ENCODE measurements around the gene TXNDC5.

DNA sequence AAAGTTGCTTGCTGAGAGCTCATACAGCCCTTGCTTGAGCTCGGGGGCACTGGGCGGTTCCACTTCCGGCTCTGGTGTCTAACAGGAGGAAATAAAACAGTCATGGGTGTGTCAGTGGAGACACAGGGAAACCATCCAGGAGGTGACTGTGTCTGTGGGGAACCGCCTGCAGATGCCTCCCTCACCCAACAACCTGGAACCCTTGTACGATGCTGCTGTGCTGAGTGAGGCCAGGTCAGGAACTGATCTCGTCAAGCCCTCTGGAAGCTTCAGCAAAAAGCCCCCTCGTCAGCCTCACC is 15.5 kb downstream of the TXNDC5 start:
- TF ChIP-seq, protein P1, sequence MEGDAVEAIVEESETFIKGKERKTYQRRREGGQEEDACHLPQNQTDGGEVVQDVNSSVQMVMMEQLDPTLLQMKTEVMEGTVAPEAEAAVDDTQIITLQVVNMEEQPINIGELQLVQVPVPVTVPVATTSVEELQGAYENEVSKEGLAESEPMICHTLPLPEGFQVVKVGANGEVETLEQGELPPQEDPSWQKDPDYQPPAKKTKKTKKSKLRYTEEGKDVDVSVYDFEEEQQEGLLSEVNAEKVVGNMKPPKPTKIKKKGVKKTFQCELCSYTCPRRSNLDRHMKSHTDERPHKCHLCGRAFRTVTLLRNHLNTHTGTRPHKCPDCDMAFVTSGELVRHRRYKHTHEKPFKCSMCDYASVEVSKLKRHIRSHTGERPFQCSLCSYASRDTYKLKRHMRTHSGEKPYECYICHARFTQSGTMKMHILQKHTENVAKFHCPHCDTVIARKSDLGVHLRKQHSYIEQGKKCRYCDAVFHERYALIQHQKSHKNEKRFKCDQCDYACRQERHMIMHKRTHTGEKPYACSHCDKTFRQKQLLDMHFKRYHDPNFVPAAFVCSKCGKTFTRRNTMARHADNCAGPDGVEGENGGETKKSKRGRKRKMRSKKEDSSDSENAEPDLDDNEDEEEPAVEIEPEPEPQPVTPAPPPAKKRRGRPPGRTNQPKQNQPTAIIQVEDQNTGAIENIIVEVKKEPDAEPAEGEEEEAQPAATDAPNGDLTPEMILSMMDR (IDR thresholded peaks at IDR 0.05), result no peak
- TF ChIP-seq POLR2A (IDR thresholded peaks at IDR 0.05), result no peak

Data from adrenal gland (tissue), 5 donors.